ENCODE data around the gene EPHA3.

EPHA3 gene

GRCh38 chr3:89107461-89108290, at the start of gene EPHA3:
Gene EPHA3, plus strand, starts transcription at chr3:89107621. Its CDS starts 128 bp downstream, at chr3:89107749.
- DNase-seq (ENCODE audit: low read depth) = no peak

- DNase-seq (ENCODE audit: low read depth) = no peak
These were observed 49.0 kb upstream of the EPHA3 start for GRCh38 chr3:89058371-89058770.

- DNase-seq (ENCODE audit: low read depth) = no peak
These were observed 48.1 kb upstream of the EPHA3 start for GRCh38 chr3:89059211-89059925.

GRCh38 chr3:89061259-89061658, 46.2 kb upstream of the EPHA3 start:
- DNase-seq (ENCODE audit: low read depth) = no peak

- DNase-seq (ENCODE audit: low read depth) = no peak
These were observed 39.7 kb upstream of the EPHA3 start for GRCh38 chr3:89067736-89068135.

- no peak for DNase-seq (ENCODE audit: low read depth)
These were observed 34.8 kb upstream of the EPHA3 start for GRCh38 chr3:89072642-89073041.

- no peak for DNase-seq (ENCODE audit: low read depth)
These were observed 27.5 kb upstream of the EPHA3 start for GRCh38 chr3:89079944-89080343.

GRCh38 chr3:89087851-89088250, 19.6 kb upstream of the EPHA3 start:
- no peak for DNase-seq (ENCODE audit: low read depth)

- no peak for DNase-seq (ENCODE audit: low read depth)
These were observed 9.2 kb upstream of the EPHA3 start for GRCh38 chr3:89098173-89098572.

GRCh38 chr3:89098964-89099585, 8.3 kb upstream of the EPHA3 start:
- no peak for DNase-seq (ENCODE audit: low read depth)

GRCh38 chr3:89101251-89101650, 6.2 kb upstream of the EPHA3 start:
- no peak for DNase-seq (ENCODE audit: low read depth)

GRCh38 chr3:89101921-89102320, 5.5 kb upstream of the EPHA3 start:
- DNase-seq (ENCODE audit: low read depth) = no peak

- DNase-seq (ENCODE audit: low read depth) = no peak
These were observed 2.9 kb upstream of the EPHA3 start for GRCh38 chr3:89104499-89104898.

GRCh38 chr3:89105503-89105902, 1.9 kb upstream of the EPHA3 start:
- no peak for DNase-seq (ENCODE audit: low read depth)

GRCh38 chr3:89108291-89108550, 800 bp downstream of the EPHA3 start:
- DNase-seq (ENCODE audit: low read depth) = no peak

- DNase-seq (ENCODE audit: low read depth) = no peak
These were observed 5.9 kb downstream of the EPHA3 start for GRCh38 chr3:89113344-89113743.

- no peak for DNase-seq (ENCODE audit: low read depth)
These were observed 6.7 kb downstream of the EPHA3 start for GRCh38 chr3:89113893-89114840.

GRCh38 chr3:89114841-89115223, 7.4 kb downstream of the EPHA3 start:
- no peak for DNase-seq (ENCODE audit: low read depth)

GRCh38 chr3:89116476-89116875, 9.1 kb downstream of the EPHA3 start:
- DNase-seq (ENCODE audit: low read depth) = no peak

- DNase-seq (ENCODE audit: low read depth) = no peak
These were observed 30.6 kb downstream of the EPHA3 start for GRCh38 chr3:89138048-89138447.

GRCh38 chr3:89139870-89140269, 32.4 kb downstream of the EPHA3 start:
- no peak for DNase-seq (ENCODE audit: low read depth)

- DNase-seq (ENCODE audit: low read depth) = no peak
These were observed 36.7 kb downstream of the EPHA3 start for GRCh38 chr3:89144080-89144479.
